Measurements from ENCODE around the gene ZNF805.

Gene ZNF805

DNA sequence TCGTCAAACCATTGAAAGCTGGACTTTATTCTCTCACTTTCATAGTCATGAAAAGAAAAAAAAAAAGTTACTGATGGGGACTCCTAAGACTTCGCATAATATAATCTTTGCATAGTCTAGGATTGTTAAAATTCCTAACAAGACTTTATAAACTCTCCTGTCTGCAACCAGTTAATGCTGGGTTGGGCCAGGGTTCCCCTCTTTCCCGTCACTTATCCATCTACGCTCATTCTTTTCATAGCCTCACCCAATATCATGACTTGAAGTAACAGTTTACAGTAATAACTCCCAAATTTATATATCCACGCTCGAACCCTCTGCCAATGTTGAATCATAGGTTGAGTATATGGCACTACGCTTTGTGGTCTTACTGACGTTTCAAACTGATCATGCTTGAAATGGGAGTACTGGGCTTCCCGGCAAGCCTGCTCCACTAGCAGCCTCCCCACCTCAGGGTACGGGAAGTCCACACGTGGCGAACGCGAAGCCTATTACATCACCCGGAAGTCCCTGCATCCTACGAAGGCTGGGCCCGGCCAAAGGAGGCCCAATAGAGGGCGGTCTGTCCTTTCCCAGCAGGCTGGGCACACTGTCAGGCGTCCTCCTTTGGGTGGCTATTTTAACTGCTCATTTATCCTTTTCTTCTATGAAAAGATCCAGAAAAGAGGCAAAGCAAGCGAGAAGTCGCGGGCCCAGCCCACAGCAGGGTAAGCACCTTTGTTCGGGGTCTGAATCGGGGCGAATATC lies 39.2 kb downstream of the ZNF805 start:
- TF ChIP-seq, protein P1, sequence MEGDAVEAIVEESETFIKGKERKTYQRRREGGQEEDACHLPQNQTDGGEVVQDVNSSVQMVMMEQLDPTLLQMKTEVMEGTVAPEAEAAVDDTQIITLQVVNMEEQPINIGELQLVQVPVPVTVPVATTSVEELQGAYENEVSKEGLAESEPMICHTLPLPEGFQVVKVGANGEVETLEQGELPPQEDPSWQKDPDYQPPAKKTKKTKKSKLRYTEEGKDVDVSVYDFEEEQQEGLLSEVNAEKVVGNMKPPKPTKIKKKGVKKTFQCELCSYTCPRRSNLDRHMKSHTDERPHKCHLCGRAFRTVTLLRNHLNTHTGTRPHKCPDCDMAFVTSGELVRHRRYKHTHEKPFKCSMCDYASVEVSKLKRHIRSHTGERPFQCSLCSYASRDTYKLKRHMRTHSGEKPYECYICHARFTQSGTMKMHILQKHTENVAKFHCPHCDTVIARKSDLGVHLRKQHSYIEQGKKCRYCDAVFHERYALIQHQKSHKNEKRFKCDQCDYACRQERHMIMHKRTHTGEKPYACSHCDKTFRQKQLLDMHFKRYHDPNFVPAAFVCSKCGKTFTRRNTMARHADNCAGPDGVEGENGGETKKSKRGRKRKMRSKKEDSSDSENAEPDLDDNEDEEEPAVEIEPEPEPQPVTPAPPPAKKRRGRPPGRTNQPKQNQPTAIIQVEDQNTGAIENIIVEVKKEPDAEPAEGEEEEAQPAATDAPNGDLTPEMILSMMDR (IDR thresholded peaks at IDR 0.05; ENCODE audit: low read depth, low read length): peak; percentile 66
- no peak for TF ChIP-seq EZH2phosphoT487 (IDR thresholded peaks at IDR 0.05; ENCODE audit: low read depth)
- peaks cover 46% of the 10 kb centered on the region for H3K4me1 ChIP-seq (ENCODE audit: low read length)
- H3K36me3 ChIP-seq (replicated peaks; ENCODE audit: low read depth, low read length): peaks cover 32% of the 10 kb centered on the region
- peak overlapping the region; percentile 92 for H3K27ac ChIP-seq (ENCODE audit: low read length)
- H3K27me3 ChIP-seq (ENCODE audit: low read depth, low read length): no peaks in the 10 kb centered on the region
- H3K9me3 ChIP-seq (ENCODE audit: insufficient read depth, low read length): no peaks in the 10 kb centered on the region
- H4K20me1 ChIP-seq (ENCODE audit: insufficient read depth, low read length): peaks cover 25% of the 10 kb centered on the region
- peaks cover 44% of the 10 kb centered on the region for H3K79me2 ChIP-seq (ENCODE audit: low read length)
- peak overlapping the region; percentile 80 for H3K4me3 ChIP-seq (ENCODE audit: low read length)
- H2AFZ ChIP-seq (ENCODE audit: low read depth, low read length): peak overlapping the region; percentile 18; the same call in 1 of the 2 replicates
- peak overlapping the region; percentile 64 for H3K4me2 ChIP-seq (ENCODE audit: low read length)
- H3K9ac ChIP-seq (ENCODE audit: low read length): peak overlapping the region; percentile 93

DNA sequence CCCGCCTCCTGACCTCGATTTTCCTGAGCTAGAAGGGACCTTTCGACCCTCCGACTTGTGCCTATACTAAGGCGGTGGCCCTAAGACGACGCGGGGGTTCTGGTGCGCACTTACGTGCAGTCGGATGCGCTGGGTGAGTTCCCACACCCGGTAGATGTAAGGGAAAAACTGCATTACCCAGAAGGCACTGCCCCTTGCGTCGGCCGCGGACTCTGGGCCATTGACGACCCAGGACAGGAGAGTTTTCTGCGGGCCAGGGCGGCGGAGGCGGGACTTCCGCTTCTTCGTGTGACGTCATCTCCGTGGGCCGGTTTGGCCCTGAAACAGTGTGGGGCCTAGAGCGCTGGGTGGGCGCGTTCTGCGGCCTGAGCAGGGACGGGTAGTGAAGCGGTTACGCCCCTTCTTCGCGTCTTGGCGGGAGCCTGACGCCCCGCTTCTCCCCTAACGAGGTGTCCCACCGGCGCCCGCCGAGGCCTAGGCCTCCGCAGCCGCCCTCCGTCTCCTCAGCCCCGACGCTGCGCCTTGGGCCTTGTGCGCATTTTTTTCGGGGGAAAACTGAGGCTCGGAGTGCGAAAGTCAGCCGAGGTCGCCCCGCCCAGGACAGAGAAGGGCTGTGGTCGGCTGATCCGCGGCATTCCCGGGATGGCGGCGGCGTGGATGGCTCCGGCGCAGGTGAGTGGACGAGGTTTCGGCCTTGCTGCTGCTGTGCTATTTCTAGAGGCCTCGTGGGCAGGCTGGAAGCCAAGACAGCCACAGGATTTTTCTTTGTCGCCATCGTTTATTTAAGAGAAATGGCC lies 39.9 kb downstream of the ZNF805 start, which contains the start of gene ZNF460:
TSS of gene ZNF460 (plus strand) at position 321 of the 797 bp plus-strand sequence. CDS start at position 643, 322 bp downstream.
- no peaks in the 10 kb centered on the region for H3K9me3 ChIP-seq (ENCODE audit: insufficient read depth, low read length)
- H2AFZ ChIP-seq (ENCODE audit: low read depth, low read length): peak within 1 kb of the TSS; percentile 18; the same call in 1 of the 2 replicates
- peaks cover 34% of the 10 kb centered on the region for H3K36me3 ChIP-seq (replicated peaks; ENCODE audit: low read depth, low read length)
- peak within 1 kb of the TSS; percentile 80 for H3K4me3 ChIP-seq (ENCODE audit: low read length)
- H3K79me2 ChIP-seq (ENCODE audit: low read length): peaks cover 52% of the 10 kb centered on the region
- peak within 1 kb of the TSS; percentile 93 for H3K9ac ChIP-seq (ENCODE audit: low read length)
- peaks cover 40% of the 10 kb centered on the region for H3K4me1 ChIP-seq (ENCODE audit: low read length)
- no peaks in the 10 kb centered on the region for H3K27me3 ChIP-seq (ENCODE audit: low read depth, low read length)
- H3K27ac ChIP-seq (ENCODE audit: low read length): peak within 1 kb of the TSS; percentile 92
- H4K20me1 ChIP-seq (ENCODE audit: insufficient read depth, low read length): peaks cover 30% of the 10 kb centered on the region
- TF ChIP-seq EZH2phosphoT487 (IDR thresholded peaks at IDR 0.05; ENCODE audit: low read depth): no peak
- TF ChIP-seq, protein P1 (IDR thresholded peaks at IDR 0.05; ENCODE audit: low read depth, low read length): no peak
- H3K4me2 ChIP-seq (ENCODE audit: low read length): peak within 1 kb of the TSS; percentile 87

DNA sequence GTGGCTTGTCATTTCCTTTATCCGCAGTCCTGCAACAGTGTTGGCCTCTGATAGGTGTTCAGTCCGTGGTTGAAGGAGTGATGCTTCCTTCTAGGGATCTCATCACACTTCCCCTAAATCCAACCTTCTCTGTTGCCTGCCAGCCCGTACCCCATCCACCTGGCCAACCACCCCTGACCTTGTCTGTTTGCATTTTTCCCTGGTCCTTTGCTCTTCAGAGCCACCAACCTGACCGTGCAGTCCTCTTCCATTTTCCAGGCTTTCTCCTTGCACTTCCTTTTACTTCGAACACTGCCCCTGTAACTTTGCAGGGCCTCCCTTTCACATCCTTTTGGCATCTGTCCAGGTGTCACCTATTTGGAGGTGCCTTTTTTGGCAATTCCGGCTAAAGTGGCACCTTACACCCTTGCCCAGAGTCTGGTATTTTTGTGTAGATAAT lies 40.5 kb downstream of the ZNF805 start:
- peaks cover 35% of the 10 kb centered on the region for H3K4me1 ChIP-seq (ENCODE audit: low read length)
- H2AFZ ChIP-seq (ENCODE audit: low read depth, low read length): no peak overlapping the region
- peaks cover 36% of the 10 kb centered on the region for H4K20me1 ChIP-seq (ENCODE audit: insufficient read depth, low read length)
- peak overlapping the region; percentile 93 for H3K9ac ChIP-seq (ENCODE audit: low read length)
- H3K36me3 ChIP-seq (replicated peaks; ENCODE audit: low read depth, low read length): peaks cover 40% of the 10 kb centered on the region
- H3K9me3 ChIP-seq (ENCODE audit: insufficient read depth, low read length): no peaks in the 10 kb centered on the region
- H3K27ac ChIP-seq (ENCODE audit: low read length): peak overlapping the region; percentile 92
- peak overlapping the region; percentile 80 for H3K4me3 ChIP-seq (ENCODE audit: low read length)
- peak overlapping the region; percentile 87 for H3K4me2 ChIP-seq (ENCODE audit: low read length)
- no peaks in the 10 kb centered on the region for H3K27me3 ChIP-seq (ENCODE audit: low read depth, low read length)
- no peak for TF ChIP-seq EZH2phosphoT487 (IDR thresholded peaks at IDR 0.05; ENCODE audit: low read depth)
- TF ChIP-seq, protein P1 (IDR thresholded peaks at IDR 0.05; ENCODE audit: low read depth, low read length): no peak
- H3K79me2 ChIP-seq (ENCODE audit: low read length): peaks cover 58% of the 10 kb centered on the region

Measured in OCI-LY3 (cell line).